H1 (cell line): ENCODE measurements around the gene PGAM4. TPM values are rescaled to one million over a fixed set of nuclear protein-coding genes. Genes with fewer than 3 reads are reported as not detected.

Experiments
- EZH2 ChIP-seq: fragments of 200-600 bp; sonication (generic); IDR thresholded peaks from 2 replicates; pipeline ENCODE4 v1.7.1; 2012; ENCODE audit warnings: low read depth, mild to moderate bottlenecking, moderate library complexity, low read length, inconsistent platforms; ENCODE audit not compliant: severe bottlenecking
- JUN ChIP-seq: IDR thresholded peaks from 2 replicates; pipeline ENCODE4 v1.6.1; 2011; ENCODE audit warnings: low read depth, mild to moderate bottlenecking, improper control_type of control experiment, low read length
- MAFK ChIP-seq: IDR thresholded peaks from 2 replicates; pipeline ENCODE4 v1.6.1; 2012; ENCODE audit warnings: low read depth, mild to moderate bottlenecking, improper control_type of control experiment, low read length
- MAX ChIP-seq: IDR thresholded peaks from 2 replicates; pipeline ENCODE4 v1.6.1; 2012; ENCODE audit warnings: inconsistent platforms
- polyA plus RNA-seq, 7 experiments: library from polyadenylated mRNA; depleted of rRNA in 3 of 7; stranded (reverse) in 5 of 7; unstranded in 2 of 7; fragments of >200 nt in 5 of 7; fragments of 200-250 nt in 2 of 7; gene quantifications; 1 replicate in 5 of 7; 2 replicates in 1 of 7; 4 replicates in 1 of 7; pipeline versions ENCODE4 v1.2.1 to v1.2.3, GENCODE V29; 2011 to 2013; ENCODE audit warnings: missing spikeins in 2 of 7, mixed read lengths in 2 of 7
- total RNA-seq: library from RNA; stranded (reverse); fragmentation: NEBNext Ultra II Directional; extraction: Animal tissue kit (Norgen Biotek cat#: 25700); gene quantifications from 2 replicates; pipeline ENCODE4 v1.2.1, GENCODE V29; 2021

PGAM4 gene
- total and polyA plus RNA-seq, 2 of the 8 experiments (the other 6 are each of a cell fraction or from before 2014, with no cell fraction given) = 0.54 to 0.56 TPM

GRCh38 chrX:77952173-77952572 is 17.3 kb downstream of the PGAM4 start (continued):
- TF ChIP-seq EZH2 = no peak
- no peak for TF ChIP-seq MAFK
- TF ChIP-seq MAX = no peak
- TF ChIP-seq JUN = no peak
